Activated naive CD8-positive, alpha-beta T cell treated with anti-CD3 and anti-CD28 coated beads for 36 hours (primary cell): ENCODE data around the gene AMBP. TPM values are rescaled to one million over a fixed set of nuclear protein-coding genes. Genes with fewer than 3 reads are reported as not detected.
"Not testable (repeated sequence)": the region's sequence is repeated elsewhere in the genome, so short reads cannot be mapped to it uniquely, and the experiment has no call there.

ENCODE experiments used
- DNase-seq: peaks from one replicate; pipeline ENCODE4 v3.0.0; 2021
- H3K27ac Mint-ChIP-seq: one replicate; pipeline ENCODE4 v1.8.0; 2022; ENCODE audit warnings: mild to moderate bottlenecking, moderate library complexity, mixed read lengths
- H3K27me3 Mint-ChIP-seq: one replicate; pipeline ENCODE4 v1.8.0; 2022; ENCODE audit warnings: mild to moderate bottlenecking, mixed read lengths
- H3K36me3 Mint-ChIP-seq: one replicate; pipeline ENCODE4 v1.8.0; 2021; ENCODE audit warnings: mild to moderate bottlenecking, mixed read lengths
- H3K4me1 Mint-ChIP-seq: one replicate; pipeline ENCODE4 v1.8.0; 2021; ENCODE audit warnings: mixed read lengths
- H3K4me3 Mint-ChIP-seq: one replicate; pipeline ENCODE4 v1.8.0; 2022; ENCODE audit warnings: mild to moderate bottlenecking, moderate library complexity, mixed read lengths
- H3K9me3 Mint-ChIP-seq: one replicate; pipeline ENCODE4 v1.8.0; 2022; ENCODE audit warnings: mixed read lengths
- total RNA-seq, 2 experiments: library from RNA; stranded (reverse); gene quantifications; one replicate each; pipeline ENCODE4 v1.2.3, GENCODE V29; 2021

AMBP gene
- total RNA-seq, 2 experiments from 2014 or later: not detected

GRCh38 chr9:114046237-114046755, 31.8 kb downstream of the AMBP start:
- Mint-ChIP-seq H3K27me3 (no peaks in the 10 kb centered on the region), H3K4me1 (no peaks in the 10 kb centered on the region), H3K36me3 (no peaks in the 10 kb centered on the region), H3K9me3 (peaks cover 1% of the 10 kb centered on the region), H3K27ac (no peak overlapping the region), H3K4me3 (no peak overlapping the region)
- no peak for DNase-seq

GRCh38 chr9:114043660-114044059, 34.4 kb downstream of the AMBP start:
- H3K4me3 Mint-ChIP-seq, H3K27me3 Mint-ChIP-seq, H3K4me1 Mint-ChIP-seq, H3K9me3 Mint-ChIP-seq, DNase-seq, H3K27ac Mint-ChIP-seq, H3K36me3 Mint-ChIP-seq: not testable (repeated sequence)

GRCh38 chr9:114039484-114039883, 38.6 kb downstream of the AMBP start:
- no peaks in the 10 kb centered on the region for H3K27me3 Mint-ChIP-seq
- DNase-seq: no peak
- H3K9me3 Mint-ChIP-seq: peaks cover 1% of the 10 kb centered on the region
- no peaks in the 10 kb centered on the region for H3K36me3 Mint-ChIP-seq
- no peak overlapping the region for H3K4me3 Mint-ChIP-seq
- H3K4me1 Mint-ChIP-seq: no peaks in the 10 kb centered on the region
- no peak overlapping the region for H3K27ac Mint-ChIP-seq

- Mint-ChIP-seq H3K4me1 (no peaks in the 10 kb centered on the region), H3K36me3 (no peaks in the 10 kb centered on the region), H3K9me3 (peaks cover 1% of the 10 kb centered on the region), H3K4me3 (no peak overlapping the region), H3K27ac (no peak overlapping the region), H3K27me3 (no peaks in the 10 kb centered on the region)
- DNase-seq: no peak
Observed at GRCh38 chr9:114038724-114039313, 39.3 kb downstream of the AMBP start.

- H3K27ac Mint-ChIP-seq: no peak overlapping the region
- no peaks in the 10 kb centered on the region for H3K4me1 Mint-ChIP-seq
- H3K4me3 Mint-ChIP-seq: no peak overlapping the region
- H3K36me3 Mint-ChIP-seq: no peaks in the 10 kb centered on the region
- no peaks in the 10 kb centered on the region for H3K27me3 Mint-ChIP-seq
- no peak for DNase-seq
- peaks cover 1% of the 10 kb centered on the region for H3K9me3 Mint-ChIP-seq
Observed at GRCh38 chr9:114037961-114038723, 40.0 kb downstream of the AMBP start.

- H3K36me3 Mint-ChIP-seq: no peaks in the 10 kb centered on the region
- no peaks in the 10 kb centered on the region for H3K4me1 Mint-ChIP-seq
- no peak overlapping the region for H3K27ac Mint-ChIP-seq
- H3K9me3 Mint-ChIP-seq: peaks cover 1% of the 10 kb centered on the region
- no peak overlapping the region for H3K4me3 Mint-ChIP-seq
- H3K27me3 Mint-ChIP-seq: no peaks in the 10 kb centered on the region
- DNase-seq: no peak
Observed at GRCh38 chr9:114037249-114037648, 40.9 kb downstream of the AMBP start.

- no peaks in the 10 kb centered on the region for H3K27me3 Mint-ChIP-seq
- no peaks in the 10 kb centered on the region for H3K4me1 Mint-ChIP-seq
- H3K4me3 Mint-ChIP-seq: no peak overlapping the region
- DNase-seq: no peak
- H3K36me3 Mint-ChIP-seq: no peaks in the 10 kb centered on the region
- H3K9me3 Mint-ChIP-seq: no peaks in the 10 kb centered on the region
- H3K27ac Mint-ChIP-seq: no peak overlapping the region
Observed at GRCh38 chr9:114035845-114036801, 42.0 kb downstream of the AMBP start.

- Mint-ChIP-seq H3K27ac (no peak overlapping the region), H3K9me3 (no peaks in the 10 kb centered on the region), H3K36me3 (no peaks in the 10 kb centered on the region), H3K4me3 (no peak overlapping the region), H3K4me1 (no peaks in the 10 kb centered on the region), H3K27me3 (no peaks in the 10 kb centered on the region)
- DNase-seq: no peak
Observed at GRCh38 chr9:114035221-114035844, 42.8 kb downstream of the AMBP start.

- Mint-ChIP-seq H3K9me3 (no peaks in the 10 kb centered on the region), H3K27me3 (no peaks in the 10 kb centered on the region), H3K4me1 (no peaks in the 10 kb centered on the region), H3K4me3 (no peak overlapping the region), H3K27ac (no peak overlapping the region), H3K36me3 (no peaks in the 10 kb centered on the region)
- no peak for DNase-seq
Observed at GRCh38 chr9:114034661-114035062, 43.4 kb downstream of the AMBP start.

- DNase-seq: no peak
- Mint-ChIP-seq H3K27me3 (no peaks in the 10 kb centered on the region), H3K9me3 (no peaks in the 10 kb centered on the region), H3K4me3 (no peak overlapping the region), H3K4me1 (no peaks in the 10 kb centered on the region), H3K27ac (no peak overlapping the region), H3K36me3 (no peaks in the 10 kb centered on the region)
Observed at GRCh38 chr9:114034196-114034595, 43.9 kb downstream of the AMBP start.

- Mint-ChIP-seq H3K36me3 (no peaks in the 10 kb centered on the region), H3K9me3 (no peaks in the 10 kb centered on the region), H3K27ac (no peak overlapping the region), H3K4me3 (no peak overlapping the region), H3K27me3 (no peaks in the 10 kb centered on the region), H3K4me1 (no peaks in the 10 kb centered on the region)
- peak; percentile 8 for DNase-seq
Observed at GRCh38 chr9:114033397-114034103, 44.5 kb downstream of the AMBP start.

- H3K27me3 Mint-ChIP-seq: no peaks in the 10 kb centered on the region
- H3K9me3 Mint-ChIP-seq: no peaks in the 10 kb centered on the region
Observed at GRCh38 chr9:114031948-114032840, 45.9 kb downstream of the AMBP start.

GRCh38 chr9:114031037-114031630, 47.0 kb downstream of the AMBP start:
- DNase-seq: no peak
- no peak overlapping the region for H3K4me3 Mint-ChIP-seq

More at GRCh38 chr9:114031948-114032840, 45.9 kb downstream of the AMBP start:
- Mint-ChIP-seq H3K4me1 (no peaks in the 10 kb centered on the region), H3K36me3 (no peaks in the 10 kb centered on the region), H3K27ac (no peak overlapping the region), H3K4me3 (no peak overlapping the region)
- no peak for DNase-seq

More at GRCh38 chr9:114031037-114031630, 47.0 kb downstream of the AMBP start:
- H3K27ac Mint-ChIP-seq: no peak overlapping the region
- H3K4me1 Mint-ChIP-seq: no peaks in the 10 kb centered on the region
- H3K9me3 Mint-ChIP-seq: no peaks in the 10 kb centered on the region
- H3K36me3 Mint-ChIP-seq: no peaks in the 10 kb centered on the region
- H3K27me3 Mint-ChIP-seq: no peaks in the 10 kb centered on the region
